Stomach (tissue), 9 donors: ENCODE measurements around the gene TK1. TPM values are rescaled to one million over a fixed set of nuclear protein-coding genes. Genes with fewer than 3 reads are reported as not detected.

Experiments
- DNase-seq, 2 donors: peaks; one replicate each; pipeline versions ENCODE4 v3.0.0 to v3.0.0-alpha.2; 2013 to 2019
- H3K27ac ChIP-seq, 5 donors: fragments of 200-600 bp in 4 of 5; sonication (generic) in 4 of 5; one replicate each; pipeline ENCODE4 v1.5.1; 2013 to 2019; ENCODE audit warnings: mild to moderate bottlenecking in 1 of 5, moderate library complexity in 1 of 5
- H3K27me3 ChIP-seq, 3 donors: fragments of 200-600 bp; sonication (generic); one replicate each; pipeline ENCODE4 v1.5.1; 2017 to 2019; ENCODE audit warnings: mixed run types in 1 of 3
- H3K36me3 ChIP-seq, 4 donors: fragments of 200-600 bp; sonication (generic); 1 replicate in 3 of 4; 2 replicates in 1 of 4; pipeline ENCODE4 v1.5.1; 2016 to 2019
- H3K4me1 ChIP-seq, 4 donors: fragments of 200-600 bp; sonication (generic); one replicate each; pipeline ENCODE4 v1.5.1; 2016 to 2019
- H3K4me3 ChIP-seq, 4 donors: fragments of 200-600 bp; sonication (generic) in 3 of 4; one replicate each; pipeline ENCODE4 v1.5.1; 2016 to 2019; ENCODE audit warnings: mild to moderate bottlenecking in 1 of 4
- H3K9me3 ChIP-seq, 4 donors: fragments of 200-600 bp; sonication (generic); one replicate each; pipeline ENCODE4 v1.5.1; 2016 to 2019
- EP300 ChIP-seq: sonication (generic); formaldehyde crosslinking; IDR thresholded peaks from one replicate; pipeline ENCODE4 v1.6.1; 2017; ENCODE audit warnings: antibody characterized with exemption
- POLR2A ChIP-seq, 4 donors: fragments of 450-650 bp; IDR thresholded peaks; one replicate each; pipeline ENCODE4 v1.6.1; 2016; ENCODE audit warnings: antibody characterized with exemption in 4 of 4, control low read depth in 2 of 4, mild to moderate bottlenecking in 1 of 4, moderate library complexity in 1 of 4
- POLR2AphosphoS5 ChIP-seq, 3 donors: sonication (generic); formaldehyde crosslinking; IDR thresholded peaks; one replicate each; pipeline ENCODE4 v1.6.1; 2016; ENCODE audit warnings: antibody characterized with exemption in 3 of 3
- WGBS, 5 donors: extraction: QIAGEN DNeasy Blood & Tissue Kit in 3 of 5; methylation state at CpG; one replicate each; pipeline versions ENCODE4 v1.1.5 to v1.1.7; 2013 to 2018; 5-methylcytosine and 5-hydroxymethylcytosine counted together
- intact Hi-C: fragments of 100-400 bp; cut with DNase I; formaldehyde crosslinking; loops from one replicate; pipeline ENCODE4 v1.15.1; 2023; ENCODE audit warnings: low total_unique reads
- polyA plus RNA-seq, 3 donors: library from polyadenylated mRNA; stranded (reverse); fragments of 200-250 nt; gene quantifications; one replicate each; pipeline ENCODE4 v1.2.3, GENCODE V29; 2013
- total RNA-seq, 5 donors: library from RNA; depleted of rRNA; stranded (reverse); fragments of >200 nt; gene quantifications; one replicate each; pipeline versions ENCODE4 v1.1.0 to v1.2.3, GENCODE V29; 2014 to 2016
- TF ChIP-seq, protein P1 (sequence below), 7 experiments: fragments of 450-650 bp in 4 of 7; fragments of 200-600 bp in 3 of 7; sonication (generic) in 3 of 7; IDR thresholded peaks; one replicate each; pipeline ENCODE4 v1.5.1; 2016 to 2019; ENCODE audit warnings: antibody characterized with exemption in 7 of 7, control low read depth in 2 of 7, mild to moderate bottlenecking in 1 of 7
- donor health status: healthy with polysubstance abuse.
- donor health status: Bipolar disorder and iron deficiency.
- donor health status: healthy.

TK1 gene
- total and polyA plus RNA-seq, 8 donors, result 4.5 to 38.1 (median 17.7) TPM

DNA sequence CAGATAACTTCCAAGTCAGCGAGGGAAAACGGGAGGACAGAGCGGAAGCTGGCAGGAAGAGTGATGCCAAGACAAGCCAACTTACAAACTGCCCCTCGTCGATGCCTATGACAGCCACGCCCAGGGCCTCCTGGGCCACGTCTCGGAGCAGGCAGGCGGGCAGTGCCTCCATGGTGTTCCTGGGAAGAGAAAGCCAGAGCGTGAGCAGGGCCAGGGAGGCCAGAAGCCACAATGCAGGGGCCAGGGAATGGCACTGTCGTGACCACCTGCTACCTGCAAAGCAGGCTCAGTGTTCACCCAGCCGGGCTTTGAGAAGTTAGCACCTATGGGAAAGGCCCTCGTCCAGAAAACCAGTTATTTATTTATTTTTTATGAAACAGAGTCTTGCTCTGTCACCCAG, 4.3 kb downstream of the TK1 start:
- TF ChIP-seq, protein P1, sequence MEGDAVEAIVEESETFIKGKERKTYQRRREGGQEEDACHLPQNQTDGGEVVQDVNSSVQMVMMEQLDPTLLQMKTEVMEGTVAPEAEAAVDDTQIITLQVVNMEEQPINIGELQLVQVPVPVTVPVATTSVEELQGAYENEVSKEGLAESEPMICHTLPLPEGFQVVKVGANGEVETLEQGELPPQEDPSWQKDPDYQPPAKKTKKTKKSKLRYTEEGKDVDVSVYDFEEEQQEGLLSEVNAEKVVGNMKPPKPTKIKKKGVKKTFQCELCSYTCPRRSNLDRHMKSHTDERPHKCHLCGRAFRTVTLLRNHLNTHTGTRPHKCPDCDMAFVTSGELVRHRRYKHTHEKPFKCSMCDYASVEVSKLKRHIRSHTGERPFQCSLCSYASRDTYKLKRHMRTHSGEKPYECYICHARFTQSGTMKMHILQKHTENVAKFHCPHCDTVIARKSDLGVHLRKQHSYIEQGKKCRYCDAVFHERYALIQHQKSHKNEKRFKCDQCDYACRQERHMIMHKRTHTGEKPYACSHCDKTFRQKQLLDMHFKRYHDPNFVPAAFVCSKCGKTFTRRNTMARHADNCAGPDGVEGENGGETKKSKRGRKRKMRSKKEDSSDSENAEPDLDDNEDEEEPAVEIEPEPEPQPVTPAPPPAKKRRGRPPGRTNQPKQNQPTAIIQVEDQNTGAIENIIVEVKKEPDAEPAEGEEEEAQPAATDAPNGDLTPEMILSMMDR (IDR thresholded peaks at IDR 0.05), result no peak
- TF ChIP-seq POLR2A (IDR thresholded peaks at IDR 0.05) (no peak), EP300 (no peak)
- H3K36me3 ChIP-seq, result no peaks in the 10 kb centered on the region
- no peaks in the 10 kb centered on the region for H3K27me3 ChIP-seq
- intact Hi-C loops, result no loop called here
- H3K4me1 ChIP-seq, result peaks cover 44 to 80% (median 64%) of the 10 kb centered on the region in 4 donors
- H3K4me3 ChIP-seq, result no peak overlapping the region
- peak overlapping the region in 2 of 5 donors; percentile 4 to 26 for H3K27ac ChIP-seq
- no peaks in the 10 kb centered on the region for H3K9me3 ChIP-seq
- DNase-seq, result no peak
- WGBS, 5 donors, result 90 to 94% (median 91%) methylated on average over 13 of the region's 13 CpGs

DNA sequence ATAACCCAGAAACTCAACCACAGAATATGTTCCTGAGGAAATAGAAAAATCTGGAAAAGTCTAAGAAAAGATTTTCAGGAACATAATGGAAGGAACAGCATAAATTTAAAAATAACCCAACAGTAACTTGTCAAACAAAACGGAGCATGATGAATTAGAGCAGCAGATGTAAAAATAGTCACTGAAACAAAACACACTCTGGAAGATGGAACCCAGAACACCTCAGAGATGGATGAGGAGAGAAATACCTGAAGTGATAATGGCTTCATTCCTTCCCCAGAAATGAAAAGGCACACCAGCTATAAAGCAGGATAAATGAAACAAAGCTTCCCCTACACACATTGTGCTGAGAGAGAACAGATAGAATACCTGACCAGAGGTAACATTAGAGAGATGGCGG, 6.3 kb downstream of the TK1 start:
- DNase-seq, result no peak
- H3K9me3 ChIP-seq, result no peaks in the 10 kb centered on the region
- WGBS, 5 donors, result 62 to 81% (median 76%) methylated on average over 2 of the region's 2 CpGs
- TF ChIP-seq POLR2AphosphoS5 (IDR thresholded peaks at IDR 0.05) (peak in 2 of 3 donors; percentile 24 to 61), POLR2A (IDR thresholded peaks at IDR 0.05) (no peak)
- H3K4me1 ChIP-seq, result peaks cover 50 to 79% (median 64%) of the 10 kb centered on the region in 4 donors
- H3K27ac ChIP-seq, result peak overlapping the region in 4 of 5 donors; percentile 82 to 97 (median 84)
- no peaks in the 10 kb centered on the region for H3K36me3 ChIP-seq
- intact Hi-C loops, result no loop called here
- H3K27me3 ChIP-seq, result no peaks in the 10 kb centered on the region
- no peak overlapping the region for H3K4me3 ChIP-seq

- TF ChIP-seq, protein P1 (IDR thresholded peaks at IDR 0.05), result no peak
- TF ChIP-seq POLR2AphosphoS5 (IDR thresholded peaks at IDR 0.05) (no peak), POLR2A (IDR thresholded peaks at IDR 0.05) (no peak), EP300 (no peak)
- H3K27me3 ChIP-seq, result no peaks in the 10 kb centered on the region
- peak in 1 of 2 donors; percentile 60 for DNase-seq
- H3K27ac ChIP-seq, result peak overlapping the region; percentile 34 to 97 (median 84)
- intact Hi-C loops, result no loop called here
- WGBS, 5 donors, result 37 to 49% (median 44%) methylated on average over 14 of the region's 14 CpGs
- peaks cover 50 to 79% (median 64%) of the 10 kb centered on the region in 4 donors for H3K4me1 ChIP-seq
- no peaks in the 10 kb centered on the region for H3K36me3 ChIP-seq
- no peaks in the 10 kb centered on the region for H3K9me3 ChIP-seq
- no peak overlapping the region for H3K4me3 ChIP-seq
These were observed 6.8 kb downstream of the TK1 start for GRCh38 chr17:78180083-78180482.

DNA sequence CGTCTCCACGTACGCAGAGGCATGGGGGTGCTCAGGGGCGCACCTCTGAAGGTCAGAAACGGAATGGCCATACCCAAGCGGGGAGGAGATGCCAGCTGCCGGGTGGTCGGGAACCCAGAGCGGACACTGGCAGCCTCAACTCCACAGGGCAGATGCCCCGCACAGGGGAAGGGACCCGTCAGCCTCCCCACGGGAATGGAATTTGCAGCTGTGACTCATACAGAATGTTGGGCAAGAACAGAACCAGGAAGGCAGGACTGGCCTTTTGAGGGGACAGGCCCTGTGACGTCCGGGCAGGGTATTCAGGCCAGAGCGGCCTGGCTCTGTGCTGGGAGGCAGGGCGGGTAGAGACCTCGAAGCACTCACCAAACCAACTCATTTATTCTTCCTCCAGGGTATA, 7.5 kb downstream of the TK1 start:
- Histone ChIP-seq H3K4me1 (peaks cover 50 to 79% (median 64%) of the 10 kb centered on the region in 4 donors), H3K9me3 (no peaks in the 10 kb centered on the region), H3K36me3 (no peaks in the 10 kb centered on the region), H3K27ac (peak overlapping the region; percentile 29 to 97 (median 84)), H3K27me3 (no peaks in the 10 kb centered on the region), H3K4me3 (no peak overlapping the region)
- TF ChIP-seq POLR2A (IDR thresholded peaks at IDR 0.05) (no peak), POLR2AphosphoS5 (IDR thresholded peaks at IDR 0.05) (peak; percentile 77 to 85 (median 80)), EP300 (peak; percentile 82)
- intact Hi-C loops, result loop anchor here (5.0 kb wide), 1 partner anchor 67 kb away; no protein-coding TSS in a partner anchor
- DNase-seq, result peak in 1 of 2 donors; percentile 68
- 73 to 90% (median 83%) methylated on average over 15 to 17 of the region's 17 CpGs for WGBS, 5 donors

GRCh38 chr17:78176548-78177025, 10.3 kb downstream of the TK1 start:
- peak; percentile 84 to 90 for DNase-seq
- peaks cover 0 to 13% (median 9%) of the 10 kb centered on the region in 4 donors for H3K36me3 ChIP-seq
- no peaks in the 10 kb centered on the region for H3K9me3 ChIP-seq
- TF ChIP-seq EP300 (no peak), POLR2AphosphoS5 (IDR thresholded peaks at IDR 0.05) (peak in 2 of 3 donors; percentile 13 to 65), POLR2A (IDR thresholded peaks at IDR 0.05) (no peak)
- TF ChIP-seq, protein P1 (IDR thresholded peaks at IDR 0.05), result peak in 5 of 7 experiments; percentile 58 to 94 (median 85)
- H3K27me3 ChIP-seq, result no peaks in the 10 kb centered on the region
- peaks cover 70 to 89% (median 81%) of the 10 kb centered on the region in 4 donors for H3K4me1 ChIP-seq
- intact Hi-C loops, result loop anchor here (5.0 kb wide), 1 partner anchor 64 kb away; no protein-coding TSS in a partner anchor
- peak overlapping the region in 4 of 5 donors; percentile 9 to 97 (median 90) for H3K27ac ChIP-seq
- no peak overlapping the region for H3K4me3 ChIP-seq
- WGBS, 5 donors, result 18 to 24% (median 23%) methylated on average over 14 of the region's 14 CpGs
